SU-DHL-6 (cell line): Measurements from ENCODE around the gene SLC52A1.

ENCODE experiments used
- H2AFZ ChIP-seq: fragments of 200-600 bp; sonication (generic); 2 replicates; pipeline ENCODE4 v1.6.1; 2014; ENCODE audit warnings: low read depth, mild to moderate bottlenecking, moderate library complexity, mixed read lengths, antibody characterized with exemption, low read length; ENCODE audit not compliant: severe bottlenecking
- H3F3A ChIP-seq: fragments of 200-600 bp; shearing (Covaris generic); 2 replicates; pipeline ENCODE4 v1.6.0; 2016; ENCODE audit warnings: antibody characterized with exemption, mild to moderate bottlenecking; ENCODE audit not compliant: insufficient read depth
- H3K27ac ChIP-seq: fragments of 200-600 bp; sonication (generic); 2 replicates; pipeline ENCODE4 v1.5.1; 2016; ENCODE audit warnings: low read depth, mild to moderate bottlenecking, low read length, moderate library complexity, mixed read lengths
- H3K27me3 ChIP-seq: fragments of 200-600 bp; sonication (generic), shearing (Covaris generic); 2 replicates; pipeline ENCODE4 v1.6.0; 2014; ENCODE audit warnings: mild to moderate bottlenecking, low read length
- H3K36me3 ChIP-seq: fragments of 200-600 bp; sonication (generic); 2 replicates; pipeline ENCODE4 v1.6.1; 2014; ENCODE audit warnings: mild to moderate bottlenecking, low read length, mixed read lengths
- H3K4me2 ChIP-seq: fragments of 300-600, 200-600 bp; shearing (Covaris generic), sonication (generic); 2 replicates; pipeline ENCODE4 v1.6.0; 2014; ENCODE audit warnings: low read length, low read depth, mild to moderate bottlenecking; ENCODE audit not compliant: poor library complexity, severe bottlenecking
- H3K4me3 ChIP-seq: fragments of 200-600 bp; sonication (generic); 2 replicates; pipeline ENCODE4 v1.5.1; 2014; ENCODE audit warnings: antibody characterized with exemption, low read length, mild to moderate bottlenecking, mixed read lengths; ENCODE audit not compliant: insufficient read depth, poor library complexity, severe bottlenecking
- H3K79me2 ChIP-seq: fragments of 200-600 bp; sonication (generic); 2 replicates; pipeline ENCODE4 v1.6.1; 2014; ENCODE audit warnings: mild to moderate bottlenecking, low read length, moderate library complexity; ENCODE audit not compliant: insufficient read depth
- H3K9ac ChIP-seq: fragments of 200-600 bp; sonication (generic); 2 replicates; pipeline ENCODE4 v1.7.0; 2014; ENCODE audit warnings: mild to moderate bottlenecking, low read length
- H3K9me2 ChIP-seq: fragments of 200-600 bp; sonication (generic); replicated peaks from 2 replicates; pipeline ENCODE4 v1.6.1; 2014; ENCODE audit warnings: low read length; ENCODE audit not compliant: insufficient read depth
- H3K9me3 ChIP-seq: fragments of 200-600 bp; sonication (generic); 2 replicates; pipeline ENCODE4 v1.6.1; 2014; ENCODE audit warnings: low read length, mixed read lengths; ENCODE audit not compliant: insufficient read depth
- H4K20me1 ChIP-seq: fragments of 200-600 bp; sonication (generic); 2 replicates; pipeline ENCODE4 v1.6.1; 2014; ENCODE audit warnings: low read depth, mild to moderate bottlenecking, antibody characterized with exemption, low read length, moderate library complexity, mixed read lengths
- CTCF ChIP-seq: fragments of 200-600 bp; sonication (generic); IDR thresholded peaks from one replicate; pipeline ENCODE4 v1.5.1; 2017; ENCODE audit warnings: antibody characterized with exemption, mild to moderate bottlenecking, low read length, moderate library complexity; ENCODE audit not compliant: insufficient read depth, poor library complexity, severe bottlenecking
- EZH2phosphoT487 ChIP-seq: fragments of 200-600 bp; sonication (generic), shearing (Covaris generic); conservative IDR thresholded peaks from 2 replicates; pipeline ENCODE4 v1.6.1; 2018; ENCODE audit warnings: mild to moderate bottlenecking, antibody characterized with exemption, low read length, moderate library complexity, mixed read lengths

SLC52A1 gene

GRCh38 chr17:4986403-4986802 lies 48.8 kb downstream of the SLC52A1 start:
- H3F3A ChIP-seq = peaks cover 5% of the 10 kb centered on the region; the same call in 1 of the 2 replicates
- peak overlapping the region; percentile 93 for H3K9ac ChIP-seq
- H3K4me2 ChIP-seq = peak overlapping the region; percentile 97
- H3K27ac ChIP-seq = peak overlapping the region; percentile 59
- H3K4me3 ChIP-seq = peak overlapping the region; percentile 82
- H3K27me3 ChIP-seq = no peaks in the 10 kb centered on the region
- TF ChIP-seq CTCF (no peak), EZH2phosphoT487 (no peak)
- peak overlapping the region; percentile 81 for H2AFZ ChIP-seq
- H4K20me1 ChIP-seq = no peaks in the 10 kb centered on the region
- no peaks in the 10 kb centered on the region for H3K36me3 ChIP-seq
- peaks cover 10% of the 10 kb centered on the region; the same call in 1 of the 2 replicates for H3K79me2 ChIP-seq
- H3K9me2 ChIP-seq = no peaks in the 10 kb centered on the region
- no peaks in the 10 kb centered on the region for H3K9me3 ChIP-seq
